Neural cell (in vitro differentiated cells): ENCODE results near the gene SURF1. TPM values are rescaled to one million over a fixed set of nuclear protein-coding genes. Genes with fewer than 3 reads are reported as not detected.

Source experiments
- H2AFZ ChIP-seq: fragments of 200-600, 300-800 bp; sonication (generic), shearing (Covaris generic); 2 replicates; pipeline ENCODE4 v1.6.0; 2014; ENCODE audit warnings: low read depth, mild to moderate bottlenecking, antibody characterized with exemption, low read length, moderate library complexity
- H3F3A ChIP-seq: fragments of 200-600 bp; shearing (Covaris generic); 2 replicates; pipeline ENCODE4 v1.6.1; 2016; ENCODE audit warnings: mild to moderate bottlenecking, moderate library complexity, mixed read lengths, antibody characterized with exemption, low read length; ENCODE audit not compliant: insufficient read depth, poor library complexity, severe bottlenecking
- H3K27ac ChIP-seq: fragments of 200-600, 300-800 bp; sonication (generic), shearing (Covaris generic); 2 replicates; pipeline ENCODE4 v1.5.1; 2014; ENCODE audit warnings: mild to moderate bottlenecking, low read length, moderate library complexity
- H3K27me3 ChIP-seq: fragments of 300-800, 200-600 bp; sonication (generic), shearing (Covaris generic); 2 replicates; pipeline ENCODE4 v1.6.0; 2014; ENCODE audit warnings: mild to moderate bottlenecking, low read depth, low read length, moderate library complexity; ENCODE audit not compliant: insufficient read depth
- H3K36me3 ChIP-seq: fragments of 300-800, 200-600 bp; sonication (generic), shearing (Covaris generic); 2 replicates; pipeline ENCODE4 v1.5.1; 2014; ENCODE audit warnings: mild to moderate bottlenecking, antibody characterized with exemption, low read length, moderate library complexity; ENCODE audit not compliant: insufficient read depth
- H3K4me2 ChIP-seq: fragments of 300-800, 200-600 bp; sonication (generic), shearing (Covaris generic); 2 replicates; pipeline ENCODE4 v1.6.0; 2014; ENCODE audit warnings: mild to moderate bottlenecking, low read length
- H3K4me3 ChIP-seq: fragments of 300-800, 200-600 bp; sonication (generic), shearing (Covaris generic); 2 replicates; pipeline ENCODE4 v1.5.1; 2014; ENCODE audit warnings: mild to moderate bottlenecking, low read length, moderate library complexity
- H3K79me2 ChIP-seq: fragments of 200-600 bp; shearing (Covaris generic); replicated peaks from 2 replicates; pipeline ENCODE4 v1.6.0; 2014; ENCODE audit warnings: mild to moderate bottlenecking, low read length, moderate library complexity; ENCODE audit not compliant: insufficient read depth
- H3K9ac ChIP-seq: fragments of 300-800, 200-600 bp; sonication (generic), shearing (Covaris generic); 2 replicates; pipeline ENCODE4 v1.6.1; 2016; ENCODE audit warnings: mild to moderate bottlenecking, low read length, mixed read lengths
- H3K9me2 ChIP-seq: fragments of 200-600 bp; shearing (Covaris generic); 2 replicates; pipeline ENCODE4 v1.6.1; 2016; ENCODE audit warnings: mild to moderate bottlenecking, low read length, mixed read lengths; ENCODE audit not compliant: insufficient read depth
- H3K9me3 ChIP-seq: fragments of 200-600, 300-800 bp; sonication (generic), shearing (Covaris generic); 2 replicates; pipeline ENCODE4 v1.6.1; 2016; ENCODE audit warnings: mild to moderate bottlenecking, mixed run types, low read length, moderate library complexity, mixed read lengths
- H4K20me1 ChIP-seq: fragments of 200-600 bp; shearing (Covaris generic); 2 replicates; pipeline ENCODE4 v1.6.1; 2016; ENCODE audit warnings: mild to moderate bottlenecking, mixed run types; ENCODE audit not compliant: insufficient read depth
- EP300 ChIP-seq: fragments of 450-650 bp; conservative IDR thresholded peaks from 2 replicates; pipeline ENCODE4 v1.6.1; 2014; ENCODE audit warnings: antibody characterized with exemption, mild to moderate bottlenecking, moderate library complexity; ENCODE audit not compliant: poor library complexity, severe bottlenecking
- EZH2 ChIP-seq: fragments of 200-600, 300-800 bp; shearing (Covaris generic), sonication (generic); IDR thresholded peaks from 2 replicates; pipeline ENCODE4 v1.6.1; 2014; ENCODE audit warnings: antibody characterized with exemption, low read length, borderline replicate concordance, mild to moderate bottlenecking; ENCODE audit not compliant: insufficient read depth, poor library complexity, severe bottlenecking
- MXI1 ChIP-seq: fragments of 450-650 bp; conservative IDR thresholded peaks from 2 replicates; pipeline ENCODE4 v1.6.1; 2014; ENCODE audit warnings: antibody characterized with exemption, mild to moderate bottlenecking; ENCODE audit not compliant: poor library complexity, severe bottlenecking
- POLR2AphosphoS5 ChIP-seq: IDR thresholded peaks from 2 replicates; pipeline ENCODE4 v1.6.1; 2012
- RAD21 ChIP-seq: fragments of 450-650 bp; conservative IDR thresholded peaks from 2 replicates; pipeline ENCODE4 v1.6.1; 2014; ENCODE audit warnings: antibody characterized with exemption, mild to moderate bottlenecking, moderate library complexity
- SMC3 ChIP-seq: fragments of 450-650 bp; conservative IDR thresholded peaks from 2 replicates; pipeline ENCODE4 v1.6.1; 2014; ENCODE audit warnings: antibody characterized with exemption, mild to moderate bottlenecking, moderate library complexity; ENCODE audit not compliant: poor library complexity
- TAF1 ChIP-seq: IDR thresholded peaks from 2 replicates; pipeline ENCODE4 v1.6.1; 2012; ENCODE audit warnings: low read depth
- polyA plus RNA-seq: library from polyadenylated mRNA; depleted of rRNA; stranded (reverse); fragments of >200 nt; gene quantifications from 2 replicates; pipeline ENCODE4 v1.2.3, GENCODE V29; 2014
- TF ChIP-seq, protein P1 (sequence below): fragments of 450-650 bp; IDR thresholded peaks from 2 replicates; pipeline ENCODE4 v1.5.1; 2014; ENCODE audit warnings: antibody characterized with exemption, mild to moderate bottlenecking, moderate library complexity; ENCODE audit not compliant: poor library complexity, severe bottlenecking
- TF ChIP-seq, protein P2 (sequence below): IDR thresholded peaks from 2 replicates; pipeline ENCODE4 v1.6.1; 2012; ENCODE audit warnings: borderline replicate concordance

SURF1 gene
- polyA plus RNA-seq, 1 donor from 2014 or later: 32.3 TPM

DNA sequence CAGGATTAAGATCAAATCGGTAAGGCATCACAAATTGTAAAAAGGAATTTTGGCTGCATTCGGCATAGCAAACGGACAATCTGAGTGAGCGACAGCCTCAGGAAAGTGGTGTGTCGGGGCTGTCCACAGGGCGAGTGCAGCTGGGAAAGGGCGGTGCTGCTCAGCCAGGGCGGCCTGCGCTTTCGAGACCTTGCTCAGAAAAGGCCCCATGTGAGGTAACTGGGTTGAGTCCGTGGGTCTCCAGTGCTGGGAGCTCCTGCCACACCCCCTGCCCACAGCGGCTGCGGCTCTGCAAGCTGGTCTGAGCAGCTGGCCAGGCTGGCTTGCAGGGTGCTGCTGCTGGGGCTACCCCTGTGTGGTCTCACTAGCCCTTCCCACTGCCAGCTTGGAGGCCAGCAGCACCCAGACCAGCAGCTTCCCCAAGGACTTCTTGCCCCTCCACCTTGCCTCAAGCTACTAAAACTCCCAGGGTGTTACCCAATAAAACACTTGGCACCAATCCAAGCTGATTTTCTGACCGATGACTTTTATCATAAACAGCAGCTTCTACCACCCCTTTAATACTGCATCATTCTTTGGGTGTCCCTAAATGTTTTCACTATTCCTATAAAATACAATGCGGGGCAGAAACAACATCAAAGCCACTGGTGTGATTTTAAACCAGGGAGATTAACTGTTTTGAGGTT lies 6.2 kb upstream of the SURF1 start:
- H3K4me3 ChIP-seq: no peak overlapping the region
- peaks cover 2% of the 10 kb centered on the region for H3K79me2 ChIP-seq
- no peak overlapping the region for H3K27ac ChIP-seq
- no peaks in the 10 kb centered on the region for H3K36me3 ChIP-seq
- no peak overlapping the region for H2AFZ ChIP-seq
- no peak overlapping the region for H3K4me2 ChIP-seq
- H3K9ac ChIP-seq: no peak overlapping the region
- H3K27me3 ChIP-seq: no peaks in the 10 kb centered on the region
- H4K20me1 ChIP-seq: no peaks in the 10 kb centered on the region
- no peaks in the 10 kb centered on the region for H3F3A ChIP-seq
- TF ChIP-seq, protein P1, sequence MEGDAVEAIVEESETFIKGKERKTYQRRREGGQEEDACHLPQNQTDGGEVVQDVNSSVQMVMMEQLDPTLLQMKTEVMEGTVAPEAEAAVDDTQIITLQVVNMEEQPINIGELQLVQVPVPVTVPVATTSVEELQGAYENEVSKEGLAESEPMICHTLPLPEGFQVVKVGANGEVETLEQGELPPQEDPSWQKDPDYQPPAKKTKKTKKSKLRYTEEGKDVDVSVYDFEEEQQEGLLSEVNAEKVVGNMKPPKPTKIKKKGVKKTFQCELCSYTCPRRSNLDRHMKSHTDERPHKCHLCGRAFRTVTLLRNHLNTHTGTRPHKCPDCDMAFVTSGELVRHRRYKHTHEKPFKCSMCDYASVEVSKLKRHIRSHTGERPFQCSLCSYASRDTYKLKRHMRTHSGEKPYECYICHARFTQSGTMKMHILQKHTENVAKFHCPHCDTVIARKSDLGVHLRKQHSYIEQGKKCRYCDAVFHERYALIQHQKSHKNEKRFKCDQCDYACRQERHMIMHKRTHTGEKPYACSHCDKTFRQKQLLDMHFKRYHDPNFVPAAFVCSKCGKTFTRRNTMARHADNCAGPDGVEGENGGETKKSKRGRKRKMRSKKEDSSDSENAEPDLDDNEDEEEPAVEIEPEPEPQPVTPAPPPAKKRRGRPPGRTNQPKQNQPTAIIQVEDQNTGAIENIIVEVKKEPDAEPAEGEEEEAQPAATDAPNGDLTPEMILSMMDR: no peak
- TF ChIP-seq, protein P2, sequence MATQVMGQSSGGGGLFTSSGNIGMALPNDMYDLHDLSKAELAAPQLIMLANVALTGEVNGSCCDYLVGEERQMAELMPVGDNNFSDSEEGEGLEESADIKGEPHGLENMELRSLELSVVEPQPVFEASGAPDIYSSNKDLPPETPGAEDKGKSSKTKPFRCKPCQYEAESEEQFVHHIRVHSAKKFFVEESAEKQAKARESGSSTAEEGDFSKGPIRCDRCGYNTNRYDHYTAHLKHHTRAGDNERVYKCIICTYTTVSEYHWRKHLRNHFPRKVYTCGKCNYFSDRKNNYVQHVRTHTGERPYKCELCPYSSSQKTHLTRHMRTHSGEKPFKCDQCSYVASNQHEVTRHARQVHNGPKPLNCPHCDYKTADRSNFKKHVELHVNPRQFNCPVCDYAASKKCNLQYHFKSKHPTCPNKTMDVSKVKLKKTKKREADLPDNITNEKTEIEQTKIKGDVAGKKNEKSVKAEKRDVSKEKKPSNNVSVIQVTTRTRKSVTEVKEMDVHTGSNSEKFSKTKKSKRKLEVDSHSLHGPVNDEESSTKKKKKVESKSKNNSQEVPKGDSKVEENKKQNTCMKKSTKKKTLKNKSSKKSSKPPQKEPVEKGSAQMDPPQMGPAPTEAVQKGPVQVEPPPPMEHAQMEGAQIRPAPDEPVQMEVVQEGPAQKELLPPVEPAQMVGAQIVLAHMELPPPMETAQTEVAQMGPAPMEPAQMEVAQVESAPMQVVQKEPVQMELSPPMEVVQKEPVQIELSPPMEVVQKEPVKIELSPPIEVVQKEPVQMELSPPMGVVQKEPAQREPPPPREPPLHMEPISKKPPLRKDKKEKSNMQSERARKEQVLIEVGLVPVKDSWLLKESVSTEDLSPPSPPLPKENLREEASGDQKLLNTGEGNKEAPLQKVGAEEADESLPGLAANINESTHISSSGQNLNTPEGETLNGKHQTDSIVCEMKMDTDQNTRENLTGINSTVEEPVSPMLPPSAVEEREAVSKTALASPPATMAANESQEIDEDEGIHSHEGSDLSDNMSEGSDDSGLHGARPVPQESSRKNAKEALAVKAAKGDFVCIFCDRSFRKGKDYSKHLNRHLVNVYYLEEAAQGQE: no peak
- TF ChIP-seq SMC3: no peak
- no peak for TF ChIP-seq MXI1
- no peak for TF ChIP-seq EZH2
- TF ChIP-seq RAD21: no peak
- no peak for TF ChIP-seq EP300
- TF ChIP-seq POLR2AphosphoS5: no peak
- no peak for TF ChIP-seq TAF1
- no peaks in the 10 kb centered on the region for H3K9me2 ChIP-seq
- H3K9me3 ChIP-seq: no peaks in the 10 kb centered on the region

DNA sequence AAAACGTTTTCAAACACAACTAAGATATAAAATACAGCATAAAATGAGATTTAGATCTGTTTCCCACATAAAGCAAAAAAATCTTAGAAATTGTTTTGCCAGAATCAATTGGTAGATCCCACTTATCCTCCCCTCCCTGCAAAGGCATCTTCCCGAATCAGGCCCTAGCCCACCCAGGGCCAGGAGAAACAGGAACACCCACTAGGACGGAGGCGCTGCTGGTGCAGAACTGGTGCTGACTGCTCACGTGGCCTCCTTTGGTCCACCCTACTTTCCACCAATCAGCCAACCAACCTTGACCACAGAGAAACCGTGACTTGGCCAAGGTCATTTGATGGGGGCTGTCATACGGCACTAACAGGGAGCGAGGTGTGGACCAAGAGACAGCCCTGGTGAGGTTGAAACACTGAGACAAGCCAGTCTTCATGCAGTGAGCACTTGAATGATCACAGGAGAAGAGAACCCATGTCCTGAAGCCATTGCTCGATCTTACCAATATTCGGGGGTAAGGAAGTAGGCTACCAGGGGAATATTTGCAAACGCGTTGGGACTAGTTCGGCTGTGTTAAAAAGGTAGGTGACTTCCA lies 5.3 kb upstream of the SURF1 start:
- Histone ChIP-seq H4K20me1 (no peaks in the 10 kb centered on the region), H3K79me2 (peaks cover 10% of the 10 kb centered on the region)

More for the DNA sequence above, 5.3 kb upstream of the SURF1 start:
- Histone ChIP-seq H3K27me3 (no peaks in the 10 kb centered on the region), H3K4me2 (no peak overlapping the region), H3K4me3 (no peak overlapping the region), H3K36me3 (no peaks in the 10 kb centered on the region), H3K9me3 (no peaks in the 10 kb centered on the region), H3K27ac (no peak overlapping the region), H3K9me2 (no peaks in the 10 kb centered on the region), H2AFZ (no peak overlapping the region), H3K9ac (no peak overlapping the region), H3F3A (no peaks in the 10 kb centered on the region)
- TF ChIP-seq SMC3 (no peak), MXI1 (no peak), TAF1 (no peak), POLR2AphosphoS5 (no peak), EP300 (no peak), EZH2 (no peak), RAD21 (no peak)
- TF ChIP-seq, protein P2: no peak
- TF ChIP-seq, protein P1: no peak
